ENCODE data around the gene ASB6.

ASB6 gene

DNA sequence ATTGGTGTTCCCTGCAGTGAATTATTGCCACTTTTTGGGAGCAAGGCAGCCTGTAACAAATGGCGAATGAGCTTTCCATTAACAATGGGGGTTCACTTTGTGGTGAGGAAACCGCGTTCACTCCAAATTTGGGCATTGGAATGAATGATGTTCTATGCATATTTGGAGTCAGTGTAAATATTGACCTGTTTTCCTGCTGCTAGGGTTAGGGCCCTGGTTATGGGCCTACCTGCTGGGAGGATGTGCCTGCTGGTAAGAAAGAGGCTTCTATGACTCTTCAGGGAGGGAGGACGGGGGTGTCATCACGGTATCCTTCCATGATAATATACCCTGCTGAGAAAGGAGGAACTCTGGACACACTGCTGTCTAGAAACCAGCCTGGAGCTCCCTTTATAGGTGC is 50.0 kb downstream of the ASB6 start:
- no peak for DNase-seq (ENCODE audit: low read depth)
- in situ Hi-C loops (cut with HindIII; ENCODE audit: low sequenced_read_pairs) = no loop called here
- H3K4me3 ChIP-seq (ENCODE audit: low read depth, low read length) = no peak overlapping the region

DNA sequence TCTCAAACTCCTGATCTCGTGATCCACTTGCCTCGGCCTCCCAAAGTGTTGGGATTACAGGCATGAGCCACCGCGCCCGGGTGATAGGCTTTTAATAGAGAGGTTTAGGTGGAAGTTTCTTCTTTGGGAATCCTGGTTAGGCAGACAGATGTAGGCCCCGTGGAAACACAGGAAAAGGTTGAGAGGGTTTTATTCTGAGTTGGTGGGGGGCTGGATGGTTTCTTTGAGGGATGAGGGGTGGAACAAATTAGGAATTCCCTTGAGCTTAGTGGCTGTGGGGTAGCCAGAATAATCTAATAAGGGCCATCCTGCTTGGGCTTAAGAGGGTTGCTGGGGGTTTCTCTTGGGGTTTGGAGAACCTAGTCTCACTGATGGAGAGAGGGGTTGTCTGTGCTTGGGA is 51.5 kb downstream of the ASB6 start:
- in situ Hi-C loops (cut with HindIII; ENCODE audit: low sequenced_read_pairs) = no loop called here
- H3K4me3 ChIP-seq (ENCODE audit: low read depth, low read length) = no peak overlapping the region
- TF ChIP-seq, protein P1, sequence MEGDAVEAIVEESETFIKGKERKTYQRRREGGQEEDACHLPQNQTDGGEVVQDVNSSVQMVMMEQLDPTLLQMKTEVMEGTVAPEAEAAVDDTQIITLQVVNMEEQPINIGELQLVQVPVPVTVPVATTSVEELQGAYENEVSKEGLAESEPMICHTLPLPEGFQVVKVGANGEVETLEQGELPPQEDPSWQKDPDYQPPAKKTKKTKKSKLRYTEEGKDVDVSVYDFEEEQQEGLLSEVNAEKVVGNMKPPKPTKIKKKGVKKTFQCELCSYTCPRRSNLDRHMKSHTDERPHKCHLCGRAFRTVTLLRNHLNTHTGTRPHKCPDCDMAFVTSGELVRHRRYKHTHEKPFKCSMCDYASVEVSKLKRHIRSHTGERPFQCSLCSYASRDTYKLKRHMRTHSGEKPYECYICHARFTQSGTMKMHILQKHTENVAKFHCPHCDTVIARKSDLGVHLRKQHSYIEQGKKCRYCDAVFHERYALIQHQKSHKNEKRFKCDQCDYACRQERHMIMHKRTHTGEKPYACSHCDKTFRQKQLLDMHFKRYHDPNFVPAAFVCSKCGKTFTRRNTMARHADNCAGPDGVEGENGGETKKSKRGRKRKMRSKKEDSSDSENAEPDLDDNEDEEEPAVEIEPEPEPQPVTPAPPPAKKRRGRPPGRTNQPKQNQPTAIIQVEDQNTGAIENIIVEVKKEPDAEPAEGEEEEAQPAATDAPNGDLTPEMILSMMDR (IDR thresholded peaks at IDR 0.05; ENCODE audit: low read depth, low read length, missing control alignments) = no peak
- DNase-seq (ENCODE audit: low read depth) = no peak

More for the DNA sequence above, 50.0 kb downstream of the ASB6 start:
- TF ChIP-seq, protein P1 (IDR thresholded peaks at IDR 0.05; ENCODE audit: low read depth, low read length, missing control alignments) = no peak

GRCh38 chr9:129587487-129588262 is 54.3 kb downstream of the ASB6 start:
- in situ Hi-C loops (cut with HindIII; ENCODE audit: low sequenced_read_pairs) = no loop called here
- no peak for DNase-seq (ENCODE audit: low read depth)
- TF ChIP-seq, protein P1 (IDR thresholded peaks at IDR 0.05; ENCODE audit: low read depth, low read length, missing control alignments) = no peak
- no peak overlapping the region for H3K4me3 ChIP-seq (ENCODE audit: low read depth, low read length)

DNA sequence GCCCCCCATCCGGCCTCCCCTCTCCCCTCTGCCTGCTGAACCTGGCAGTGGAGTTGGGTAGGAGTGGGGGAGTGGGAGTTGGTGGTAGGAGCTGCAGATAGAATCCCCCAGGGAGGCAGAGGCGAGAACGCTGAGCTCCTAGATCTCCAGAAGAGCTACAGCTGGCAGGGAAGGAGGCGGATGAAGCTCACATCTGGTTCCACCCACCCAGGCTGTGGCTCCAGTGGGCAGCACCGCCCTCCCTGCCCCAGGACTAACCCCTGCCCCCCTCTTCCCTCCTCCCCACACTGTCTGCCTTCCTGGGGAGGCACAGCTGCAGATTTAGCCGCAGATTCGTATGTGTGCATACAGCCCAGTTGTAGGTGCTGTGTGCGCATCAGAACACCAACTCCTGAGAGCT is 55.3 kb downstream of the ASB6 start:
- DNase-seq (ENCODE audit: low read depth) = no peak
- in situ Hi-C loops (cut with HindIII; ENCODE audit: low sequenced_read_pairs) = no loop called here

GRCh38 chr9:129586245-129586644 is 55.7 kb downstream of the ASB6 start:
- TF ChIP-seq, protein P1 (IDR thresholded peaks at IDR 0.05; ENCODE audit: low read depth, low read length, missing control alignments) = no peak
- in situ Hi-C loops (cut with HindIII; ENCODE audit: low sequenced_read_pairs) = no loop called here
- H3K4me3 ChIP-seq (ENCODE audit: low read depth, low read length) = no peak overlapping the region
- DNase-seq (ENCODE audit: low read depth) = no peak

More for the DNA sequence above, 55.3 kb downstream of the ASB6 start:
- no peak overlapping the region for H3K4me3 ChIP-seq (ENCODE audit: low read depth, low read length)
- TF ChIP-seq, protein P1 (IDR thresholded peaks at IDR 0.05; ENCODE audit: low read depth, low read length, missing control alignments) = no peak

DNA sequence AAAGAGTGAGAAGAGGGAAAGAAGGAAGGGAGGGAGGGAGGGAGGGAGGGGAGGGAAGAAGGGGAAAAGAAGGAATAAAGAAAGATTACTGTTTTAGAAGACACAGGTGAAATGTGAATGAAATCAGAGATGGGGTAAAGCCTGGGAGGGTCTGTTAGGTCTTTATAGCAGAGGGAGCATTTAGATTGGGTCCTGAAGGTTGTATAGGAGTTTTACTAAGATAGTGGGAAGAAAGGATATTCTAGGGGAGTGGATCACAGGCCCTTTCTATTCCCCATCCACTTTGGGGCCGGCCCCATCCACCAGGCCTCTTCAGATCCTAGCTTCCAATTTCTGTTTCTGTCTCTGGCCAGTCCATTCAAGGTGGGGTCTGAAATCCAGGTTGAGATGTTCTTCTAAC is 56.6 kb downstream of the ASB6 start:
- TF ChIP-seq, protein P1 (IDR thresholded peaks at IDR 0.05; ENCODE audit: low read depth, low read length, missing control alignments) = no peak
- no peak for DNase-seq (ENCODE audit: low read depth)

More for the DNA sequence above, 56.6 kb downstream of the ASB6 start:
- H3K4me3 ChIP-seq (ENCODE audit: low read depth, low read length) = no peak overlapping the region
- in situ Hi-C loops (cut with HindIII; ENCODE audit: low sequenced_read_pairs) = no loop called here

Measured in astrocyte of the cerebellum (primary cell).